Calu3 (cell line): Measurements from ENCODE around the gene CDC42BPB. TPM values are rescaled to one million over a fixed set of nuclear protein-coding genes. Genes with fewer than 3 reads are reported as not detected.
A peak's percentile ranks its signal among the peaks of the same experiment; 100 is the strongest.

Experiments used
- BruUV-seq: library from RNA; stranded (reverse); fragments of 400-500 nt; replicated peaks from 2 replicates; lab custom pipeline; 2021; lab: Mats Ljungman, UMichigan
- CTCF ChIA-PET: fragments of 300-600 bp; sonication (Branson Sonifier 250); formaldehyde crosslinking; loops from one replicate; lab custom pipeline; 2022; ENCODE audit warnings: antibody characterized with exemption; lab: Charles Lee
- DNase-seq: peaks from one replicate; pipeline ENCODE4 v3.0.0; 2022
- H3K27ac Mint-ChIP-seq: one replicate; pipeline ENCODE4 v1.8.0; 2022; ENCODE audit warnings: mixed read lengths; ENCODE audit not compliant: unreplicated experiment
- H3K27me3 Mint-ChIP-seq: one replicate; pipeline ENCODE4 v1.8.0; 2022; ENCODE audit warnings: mixed read lengths; ENCODE audit not compliant: unreplicated experiment
- H3K36me3 Mint-ChIP-seq: one replicate; pipeline ENCODE4 v1.8.0; 2022; ENCODE audit warnings: mild to moderate bottlenecking, moderate library complexity, mixed read lengths; ENCODE audit not compliant: insufficient read depth, unreplicated experiment
- H3K4me1 Mint-ChIP-seq: one replicate; pipeline ENCODE4 v1.8.0; 2022; ENCODE audit warnings: mild to moderate bottlenecking, low read depth, mixed read lengths; ENCODE audit not compliant: unreplicated experiment
- H3K4me3 Mint-ChIP-seq: one replicate; pipeline ENCODE4 v1.8.0; 2022; ENCODE audit warnings: mild to moderate bottlenecking, low read depth, moderate library complexity, mixed read lengths; ENCODE audit not compliant: unreplicated experiment
- H3K9me3 Mint-ChIP-seq: one replicate; pipeline ENCODE4 v1.8.0; 2022; ENCODE audit warnings: low read depth, mixed read lengths; ENCODE audit not compliant: unreplicated experiment
- intact Hi-C: fragments of 100-400 bp; cut with micrococcal nuclease; formaldehyde crosslinking; loops from one replicate; pipeline ENCODE4 v1.10.0; 2022; ENCODE audit not compliant: unreplicated experiment
- total RNA-seq: library from RNA; stranded (reverse); gene quantifications from 2 replicates; pipeline ENCODE4 v1.2.3, GENCODE V29; 2022
- TF ChIP-seq, protein P1 (sequence below): fragments of 200-600 bp; IDR thresholded peaks from one replicate; pipeline ENCODE4 v1.8.0; 2022; ENCODE audit warnings: antibody characterized with exemption; ENCODE audit not compliant: unreplicated experiment

Gene CDC42BPB
- total RNA-seq, 1 experiment from 2014 or later, result 98.7 TPM

DNA sequence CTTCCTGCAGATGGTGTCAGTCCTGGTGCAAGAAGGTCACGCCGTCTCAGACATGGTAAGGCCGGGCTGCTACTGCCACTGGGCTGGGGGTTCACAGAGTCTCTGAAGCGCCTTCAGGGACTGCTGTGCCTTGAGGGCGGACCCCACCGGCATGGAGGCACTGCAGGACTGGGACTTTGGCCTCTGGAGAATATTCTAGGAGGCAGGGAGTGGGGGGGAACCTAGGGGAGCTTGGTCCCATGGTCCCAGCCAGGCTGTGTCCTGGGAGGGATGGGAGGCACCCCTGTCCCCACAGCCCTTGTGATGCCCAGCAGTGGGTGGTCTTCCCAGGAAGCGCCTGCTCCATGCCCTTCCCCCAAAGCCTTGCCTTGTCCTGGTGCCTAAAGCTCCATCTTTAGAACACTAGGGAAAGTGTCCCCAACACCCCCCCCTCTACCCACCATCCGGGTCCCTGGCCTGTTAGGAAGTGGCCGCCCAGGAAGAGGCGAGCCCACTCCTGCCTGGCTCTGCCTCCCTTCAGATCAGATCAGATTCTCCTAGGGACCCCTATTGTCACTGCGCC lies 133.3 kb downstream of the CDC42BPB start:
- Mint-ChIP-seq H3K27ac (no peak overlapping the region), H3K9me3 (no peaks in the 10 kb centered on the region), H3K4me1 (peaks cover 9% of the 10 kb centered on the region), H3K27me3 (no peaks in the 10 kb centered on the region), H3K36me3 (peaks cover 25% of the 10 kb centered on the region), H3K4me3 (no peak overlapping the region)
- intact Hi-C loops, result loop anchor here (10.0 kb wide), 2 partner anchors 149 to 229 kb away; partner anchors contain the start of gene TRAF3
- TF ChIP-seq, protein P1, sequence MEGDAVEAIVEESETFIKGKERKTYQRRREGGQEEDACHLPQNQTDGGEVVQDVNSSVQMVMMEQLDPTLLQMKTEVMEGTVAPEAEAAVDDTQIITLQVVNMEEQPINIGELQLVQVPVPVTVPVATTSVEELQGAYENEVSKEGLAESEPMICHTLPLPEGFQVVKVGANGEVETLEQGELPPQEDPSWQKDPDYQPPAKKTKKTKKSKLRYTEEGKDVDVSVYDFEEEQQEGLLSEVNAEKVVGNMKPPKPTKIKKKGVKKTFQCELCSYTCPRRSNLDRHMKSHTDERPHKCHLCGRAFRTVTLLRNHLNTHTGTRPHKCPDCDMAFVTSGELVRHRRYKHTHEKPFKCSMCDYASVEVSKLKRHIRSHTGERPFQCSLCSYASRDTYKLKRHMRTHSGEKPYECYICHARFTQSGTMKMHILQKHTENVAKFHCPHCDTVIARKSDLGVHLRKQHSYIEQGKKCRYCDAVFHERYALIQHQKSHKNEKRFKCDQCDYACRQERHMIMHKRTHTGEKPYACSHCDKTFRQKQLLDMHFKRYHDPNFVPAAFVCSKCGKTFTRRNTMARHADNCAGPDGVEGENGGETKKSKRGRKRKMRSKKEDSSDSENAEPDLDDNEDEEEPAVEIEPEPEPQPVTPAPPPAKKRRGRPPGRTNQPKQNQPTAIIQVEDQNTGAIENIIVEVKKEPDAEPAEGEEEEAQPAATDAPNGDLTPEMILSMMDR, result no peak
- BruUV-seq, result no TSS peak
- DNase-seq, result no peak
- CTCF ChIA-PET, result no interaction called here

DNA sequence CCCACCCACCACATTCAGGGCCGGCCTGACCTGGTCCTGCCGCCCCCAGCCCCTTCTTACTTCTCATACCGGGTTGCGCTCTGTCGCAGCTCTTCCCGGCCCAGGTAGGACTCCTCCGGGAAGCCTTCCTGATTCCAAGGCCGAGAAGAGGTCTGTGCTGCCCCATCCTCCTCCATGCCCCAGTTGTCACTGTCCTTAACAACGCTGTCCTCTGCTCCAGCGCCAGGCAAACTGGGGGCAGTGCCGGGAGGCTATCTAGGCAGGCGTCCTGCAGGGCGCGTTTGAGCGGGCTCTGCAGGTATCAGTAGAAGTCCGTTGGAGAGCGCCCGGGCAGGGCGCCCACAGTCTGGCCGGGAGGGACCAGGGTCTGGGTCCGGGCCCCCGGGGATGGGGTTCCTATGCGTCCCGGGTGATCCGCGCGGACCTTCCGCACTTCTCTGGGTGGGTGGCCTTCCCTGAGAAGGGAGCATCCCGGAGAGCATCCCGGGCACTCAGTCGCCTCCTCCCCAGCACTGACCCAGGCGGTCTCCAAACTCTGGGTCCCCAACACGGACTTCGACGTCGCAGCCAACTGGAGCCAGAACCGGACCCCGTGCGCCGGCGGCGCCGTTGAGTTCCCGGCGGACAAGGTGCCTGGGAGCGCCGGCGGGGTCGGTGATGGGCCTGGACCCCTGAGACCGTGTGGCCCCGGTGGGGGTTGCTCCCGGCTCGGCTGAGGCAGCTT lies 134.0 kb downstream of the CDC42BPB start:
- H3K9me3 Mint-ChIP-seq, result no peaks in the 10 kb centered on the region
- BruUV-seq, result no TSS peak
- peaks cover 9% of the 10 kb centered on the region for H3K4me1 Mint-ChIP-seq
- peaks cover 18% of the 10 kb centered on the region for H3K36me3 Mint-ChIP-seq
- no peaks in the 10 kb centered on the region for H3K27me3 Mint-ChIP-seq
- intact Hi-C loops, result loop anchor here (10.0 kb wide), 2 partner anchors 149 to 229 kb away; partner anchors contain the start of gene TRAF3
- no peak for DNase-seq
- TF ChIP-seq, protein P1, result no peak
- CTCF ChIA-PET, result no interaction called here
- no peak overlapping the region for H3K27ac Mint-ChIP-seq
- no peak overlapping the region for H3K4me3 Mint-ChIP-seq

DNA sequence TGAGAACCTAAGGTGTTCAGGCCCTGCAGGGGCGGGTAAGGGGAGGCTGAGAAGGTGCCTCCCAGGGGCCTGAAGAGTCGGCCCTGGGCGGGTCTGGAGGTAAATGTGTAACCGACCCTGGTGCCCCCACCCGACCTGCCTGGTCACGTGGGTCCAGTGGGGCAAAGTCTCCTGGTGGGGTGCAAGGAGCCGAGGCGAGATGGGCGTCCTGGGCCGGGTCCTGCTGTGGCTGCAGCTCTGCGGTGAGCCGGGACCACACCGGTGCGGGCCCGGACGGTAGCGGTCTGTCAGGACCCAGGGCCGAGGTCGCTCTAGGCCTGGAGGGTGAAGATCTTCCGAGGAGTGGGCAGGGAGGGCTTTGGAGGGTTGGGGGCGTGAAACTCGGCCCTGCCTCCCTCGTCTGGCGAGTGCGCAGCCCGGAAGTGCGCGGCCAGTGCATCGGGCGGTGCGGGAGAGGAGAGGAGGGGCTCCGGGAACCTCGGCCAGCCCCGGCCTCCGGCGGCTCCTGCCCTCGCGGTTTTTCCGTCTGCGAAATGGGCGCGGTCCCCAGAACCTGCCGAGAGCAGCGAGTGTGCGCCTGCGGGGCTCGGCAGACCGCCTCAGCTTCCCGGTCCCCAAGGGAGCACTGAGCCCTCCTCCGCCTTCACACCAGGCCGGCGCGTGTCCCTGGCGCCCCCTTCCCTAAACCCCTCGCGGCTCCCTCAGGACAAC lies 134.7 kb downstream of the CDC42BPB start, which contains the start of gene AMN:
AMN (plus strand) TSS at position 174 of the 711 bp plus-strand sequence; CDS start at position 200, 26 bp downstream.
- H3K4me3 Mint-ChIP-seq, result no peak within 1 kb of the TSS
- H3K27ac Mint-ChIP-seq, result no peak within 1 kb of the TSS
- intact Hi-C loops, result loop anchor here (10.0 kb wide), 2 partner anchors 148 to 228 kb away; partner anchors contain the start of gene TRAF3
- CTCF ChIA-PET, result no interaction called here
- DNase-seq, result peak; percentile 51
- peaks cover 11% of the 10 kb centered on the region for H3K36me3 Mint-ChIP-seq
- no TSS peak for BruUV-seq
- no peaks in the 10 kb centered on the region for H3K27me3 Mint-ChIP-seq
- H3K4me1 Mint-ChIP-seq, result peaks cover 8% of the 10 kb centered on the region
- H3K9me3 Mint-ChIP-seq, result no peaks in the 10 kb centered on the region
- TF ChIP-seq, protein P1, result no peak

DNA sequence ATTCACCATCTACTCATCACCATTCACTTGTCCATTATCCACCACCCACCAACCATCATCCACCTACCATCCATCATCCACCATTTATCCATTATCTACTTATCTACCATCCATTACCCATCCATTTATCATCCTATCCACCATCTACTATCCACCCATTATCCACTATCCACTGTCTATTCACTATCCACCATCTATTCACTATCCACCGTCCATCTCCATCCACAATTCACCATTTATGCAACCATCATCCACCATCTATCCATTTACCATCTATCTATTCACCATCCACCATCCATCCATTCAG lies 136.4 kb downstream of the CDC42BPB start:
- Mint-ChIP-seq H3K9me3 (no peaks in the 10 kb centered on the region), H3K27ac (no peak overlapping the region), H3K4me3 (no peak overlapping the region), H3K4me1 (no peaks in the 10 kb centered on the region), H3K36me3 (peaks cover 5% of the 10 kb centered on the region), H3K27me3 (no peaks in the 10 kb centered on the region)
- CTCF ChIA-PET, result no interaction called here
- TF ChIP-seq, protein P1, result no peak
- BruUV-seq, result no TSS peak
- intact Hi-C loops, result loop anchor here (10.0 kb wide), 2 partner anchors 146 to 226 kb away; partner anchors contain the start of gene TRAF3
- no peak for DNase-seq
